Measurements from ENCODE around the gene RARS2.
"Not testable (repeated sequence)": the region's sequence is repeated elsewhere in the genome, so short reads cannot be mapped to it uniquely, and the experiment has no call there.

RARS2 gene

GRCh38 chr6:87589693-87590416, at the start of gene RARS2, which contains the start of gene ORC3:
Gene RARS2 (minus strand): TSS chr6:87589987. CDS start chr6:87589957, 30 bp downstream.
Gene ORC3 (plus strand): TSS chr6:87590135. CDS start chr6:87590169, 34 bp downstream.
- peak; percentile 82 for DNase-seq (ENCODE audit: low read depth in 2 of 2)

GRCh38 chr6:87639373-87639772, 49.6 kb upstream of the RARS2 start:
- no peak for DNase-seq (ENCODE audit: low read depth in 2 of 2)

- no peak for DNase-seq (ENCODE audit: low read depth in 2 of 2)
Observed at GRCh38 chr6:87637106-87637505, 47.3 kb upstream of the RARS2 start.

- DNase-seq (ENCODE audit: low read depth in 2 of 2) = no peak
Observed at GRCh38 chr6:87636315-87636714, 46.5 kb upstream of the RARS2 start.

- no peak for DNase-seq (ENCODE audit: low read depth in 2 of 2)
Observed at GRCh38 chr6:87633851-87634250, 44.1 kb upstream of the RARS2 start.

- DNase-seq (ENCODE audit: low read depth in 2 of 2) = no peak
Observed at GRCh38 chr6:87630746-87631145, 41.0 kb upstream of the RARS2 start.

GRCh38 chr6:87628881-87629280, 39.1 kb upstream of the RARS2 start:
- DNase-seq (ENCODE audit: low read depth in 2 of 2) = peak; percentile 2 to 4

- DNase-seq (ENCODE audit: low read depth in 2 of 2) = no peak
Observed at GRCh38 chr6:87628424-87628823, 38.6 kb upstream of the RARS2 start.

GRCh38 chr6:87623248-87623647, 33.5 kb upstream of the RARS2 start:
- DNase-seq (ENCODE audit: low read depth in 2 of 2) = no peak

GRCh38 chr6:87618531-87618930, 28.7 kb upstream of the RARS2 start:
- no peak for DNase-seq (ENCODE audit: low read depth in 2 of 2)

- no peak for DNase-seq (ENCODE audit: low read depth in 2 of 2)
Observed at GRCh38 chr6:87617405-87617804, 27.6 kb upstream of the RARS2 start.

GRCh38 chr6:87613018-87613417, 23.2 kb upstream of the RARS2 start:
- DNase-seq (ENCODE audit: low read depth in 2 of 2) = not testable (repeated sequence)

- DNase-seq (ENCODE audit: low read depth in 2 of 2) = no peak
Observed at GRCh38 chr6:87608802-87609201, 19.0 kb upstream of the RARS2 start.

GRCh38 chr6:87606199-87606598, 16.4 kb upstream of the RARS2 start:
- no peak for DNase-seq (ENCODE audit: low read depth in 2 of 2)

- no peak for DNase-seq (ENCODE audit: low read depth in 2 of 2)
Observed at GRCh38 chr6:87600576-87600975, 10.8 kb upstream of the RARS2 start.

GRCh38 chr6:87590990-87591389, 1.2 kb upstream of the RARS2 start:
- DNase-seq (ENCODE audit: low read depth in 2 of 2) = no peak

- DNase-seq (ENCODE audit: low read depth in 2 of 2) = no peak
Observed at GRCh38 chr6:87590417-87590880, 662 bp upstream of the RARS2 start.

- peak in 1 of 2 experiments; percentile 6 for DNase-seq (ENCODE audit: low read depth in 2 of 2)
Observed at GRCh38 chr6:87588756-87589407, 905 bp downstream of the RARS2 start.

- no peak for DNase-seq (ENCODE audit: low read depth in 2 of 2)
Observed at GRCh38 chr6:87586371-87587077, 3.3 kb downstream of the RARS2 start.

- DNase-seq (ENCODE audit: low read depth in 2 of 2) = no peak
Observed at GRCh38 chr6:87583822-87584221, 6.0 kb downstream of the RARS2 start.

GRCh38 chr6:87575423-87575822, 14.4 kb downstream of the RARS2 start:
- DNase-seq (ENCODE audit: low read depth in 2 of 2) = no peak

GRCh38 chr6:87574237-87574804, 15.5 kb downstream of the RARS2 start:
- no peak for DNase-seq (ENCODE audit: low read depth in 2 of 2)

Measured in fibroblast of skin of left quadriceps (primary cell).